K562 (cell line): ENCODE results near the gene FGF11. TPM values are rescaled to one million over a fixed set of nuclear protein-coding genes. Genes with fewer than 3 reads are reported as not detected.
A peak's percentile ranks its signal among the peaks of the same experiment; 100 is the strongest.

Experiments used
- ASH1L ChIP-seq: fragments of 450-650 bp; IDR thresholded peaks from 2 replicates; pipeline ENCODE4 v1.6.1; 2018; ENCODE audit warnings: borderline replicate concordance, mild to moderate bottlenecking, low read depth; ENCODE audit not compliant: partially characterized antibody
- BHLHE40 ChIP-seq: IDR thresholded peaks from 2 replicates; pipeline ENCODE4 v1.6.1; 2011; ENCODE audit warnings: low read length, improper control_type of control experiment
- CEBPG ChIP-seq, 3 experiments: fragments of 200-800 bp in 1 of 3; sonication (Bioruptor generic) in 1 of 3; sonication (generic) in 1 of 3; formaldehyde crosslinking in 1 of 3; IDR thresholded peaks in 2 of 3; conservative IDR thresholded peaks in 1 of 3; 2 replicates each; pipeline versions ENCODE4 v1.6.1 to v1.8.0; 2016 to 2022; ENCODE audit warnings: missing compliant biosample characterization in 2 of 3, missing genetic modification characterization in 2 of 3, mild to moderate bottlenecking in 1 of 3, missing genetic modification reagents in 1 of 3
- DACH1 ChIP-seq: fragments of 450-650 bp; IDR thresholded peaks from 2 replicates; pipeline ENCODE4 v1.6.1; 2018; ENCODE audit not compliant: partially characterized antibody
- GATAD2B ChIP-seq: fragments of 450-650 bp; IDR thresholded peaks from 2 replicates; pipeline ENCODE4 v1.6.1; 2017; ENCODE audit warnings: mild to moderate bottlenecking, borderline replicate concordance
- MCM2 ChIP-seq: fragments of 450-650 bp; IDR thresholded peaks from 2 replicates; pipeline ENCODE4 v1.6.1; 2017; ENCODE audit warnings: low read depth, mild to moderate bottlenecking
- MTA1 ChIP-seq: fragments of 450-650 bp; IDR thresholded peaks from 2 replicates; pipeline ENCODE4 v1.6.1; 2017; ENCODE audit warnings: borderline replicate concordance
- NFIC ChIP-seq: fragments of 450-650 bp; IDR thresholded peaks from 2 replicates; pipeline ENCODE4 v1.6.1; 2017; ENCODE audit warnings: mild to moderate bottlenecking, inconsistent platforms
- NONO ChIP-seq, 2 experiments: fragments of 200-400 bp in 1 of 2; fragments of 450-650 bp in 1 of 2; formaldehyde crosslinking in 1 of 2; IDR thresholded peaks; 2 replicates each; pipeline ENCODE4 v1.6.1; 2017; ENCODE audit warnings: low read depth in 2 of 2, mild to moderate bottlenecking in 2 of 2, moderate library complexity in 2 of 2, low read length in 1 of 2
- RAD51 ChIP-seq: fragments of 450-650 bp; IDR thresholded peaks from 2 replicates; pipeline ENCODE4 v1.7.1; 2016; ENCODE audit warnings: low read depth, mild to moderate bottlenecking, borderline replicate concordance
- RFX1 ChIP-seq: fragments of 450-650 bp; IDR thresholded peaks from 2 replicates; pipeline ENCODE4 v1.6.1; 2016; ENCODE audit warnings: mild to moderate bottlenecking, moderate library complexity
- TCF7L2 ChIP-seq: fragments of 150-350 bp; IDR thresholded peaks from 2 replicates; pipeline ENCODE4 v1.6.1; 2016; ENCODE audit warnings: low read depth, mild to moderate bottlenecking, low read length, moderate library complexity
- XRCC4 ChIP-seq: IDR thresholded peaks from one replicate; pipeline ENCODE4 v1.6.1; 2011; ENCODE audit not compliant: insufficient read depth, insufficient read length; ENCODE audit errors: extremely low read depth
- ZKSCAN8 ChIP-seq: fragments of 200-800 bp; sonication (Bioruptor generic); IDR thresholded peaks from 2 replicates; pipeline ENCODE4 v1.6.1; 2016; ENCODE audit warnings: missing genetic modification characterization, missing compliant biosample characterization
- ZNF263 ChIP-seq: sonication (generic); formaldehyde crosslinking; IDR thresholded peaks from 2 replicates; pipeline ENCODE4 v1.8.0; 2022; ENCODE audit warnings: mild to moderate bottlenecking, missing genetic modification reagents, borderline replicate concordance
- ZNF75A ChIP-seq: fragments of 450-650 bp; formaldehyde crosslinking; IDR thresholded peaks from 2 replicates; pipeline ENCODE4 v1.4.0; 2020; ENCODE audit warnings: mild to moderate bottlenecking
- ZNF764 ChIP-seq: fragments of 250-450 bp; sonication (Bioruptor Pico); IDR thresholded peaks from 2 replicates; pipeline ENCODE4 v1.4.0; 2020; ENCODE audit warnings: low read depth, mild to moderate bottlenecking, moderate library complexity
- polyA plus RNA-seq, 8 experiments: library from polyadenylated mRNA; depleted of rRNA in 4 of 8; stranded (reverse) in 5 of 8; unstranded in 3 of 8; fragments of >200 nt; fragmentation: Nextera tagmentation in 2 of 8; fragmentation: Illumina TruSeq in 1 of 8; extraction: Ambion mirVana in 2 of 8; extraction: Trizol in 1 of 8; gene quantifications; 2 replicates each; pipeline versions ENCODE4 v1.2.1 to v1.2.3, GENCODE V29; 2011 to 2014; ENCODE audit warnings: inconsistent platforms in 1 of 8, missing spikeins in 1 of 8
- total RNA-seq, 7 experiments: library from RNA; depleted of rRNA in 6 of 7; stranded (reverse); fragments of >200 nt in 6 of 7; fragmentation: Illumina TruSeq in 2 of 7; extraction: Trizol in 2 of 7; gene quantifications; 2 replicates each; pipeline versions ENCODE4 v1.2.1 to v1.2.3, GENCODE V29; 2011 to 2021; ENCODE audit warnings: low replicate concordance in 1 of 7
- TF ChIP-seq, protein P1 (sequence below): sonication (generic); formaldehyde crosslinking; IDR thresholded peaks from 2 replicates; pipeline ENCODE4 v1.4.0; 2020; ENCODE audit warnings: mild to moderate bottlenecking, missing genetic modification reagents
- TF ChIP-seq, protein P2 (sequence below): fragments of 250-450 bp; sonication (Bioruptor Pico); IDR thresholded peaks from 2 replicates; pipeline ENCODE4 v1.5.0; 2021; ENCODE audit warnings: mild to moderate bottlenecking, borderline replicate concordance
- TF ChIP-seq, protein P3 (sequence below): sonication (generic); formaldehyde crosslinking; IDR thresholded peaks from 2 replicates; pipeline ENCODE4 v1.9.0; 2022; ENCODE audit warnings: mild to moderate bottlenecking, missing genetic modification reagents
- TF ChIP-seq, protein P4 (sequence below): sonication (generic); formaldehyde crosslinking; IDR thresholded peaks from 2 replicates; pipeline ENCODE4 v1.8.0; 2022; ENCODE audit warnings: mild to moderate bottlenecking, missing genetic modification reagents, borderline replicate concordance

The FGF11 gene
- total and polyA plus RNA-seq, 9 of the 15 experiments (the other 6 are each of a cell fraction or from before 2014, with no cell fraction given): 1.2 to 7.5 (median 3.0) TPM

DNA sequence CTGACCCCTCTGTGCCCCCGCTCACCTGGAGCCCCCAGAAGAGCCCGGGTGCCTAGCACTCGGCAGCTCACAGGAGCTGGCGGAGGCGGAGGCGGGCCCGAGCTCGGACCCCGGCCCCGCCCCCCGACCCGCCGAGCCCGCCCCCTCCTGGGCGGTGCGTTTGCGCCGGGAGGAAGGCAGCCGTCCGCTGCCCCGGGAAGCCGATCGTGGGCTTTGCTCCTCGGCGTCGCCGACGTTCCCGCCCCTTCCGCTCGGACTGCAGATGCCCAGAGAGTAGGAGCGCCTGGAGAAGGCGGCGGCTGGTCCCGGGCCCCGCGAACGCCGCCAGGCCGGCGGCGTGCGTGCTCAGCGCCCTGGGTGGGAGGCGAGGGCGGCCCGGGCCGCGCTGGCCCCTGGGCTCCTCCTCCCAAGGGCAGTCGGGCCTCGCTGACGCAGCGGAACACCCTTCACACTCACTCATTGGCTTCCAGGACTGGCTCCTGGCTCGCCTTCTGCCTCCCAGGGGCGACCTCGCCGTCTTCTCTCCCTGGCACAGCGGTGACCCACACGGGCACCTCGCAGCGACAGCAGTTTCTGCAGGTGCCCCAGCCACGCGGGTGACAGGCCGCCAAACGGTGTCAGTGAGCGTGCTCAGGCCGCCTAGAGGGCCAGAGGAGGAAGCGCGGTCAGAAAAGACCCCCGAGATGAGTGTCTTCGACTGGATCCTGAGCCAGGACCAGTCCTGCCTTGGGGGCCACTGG lies 44.7 kb upstream of the FGF11 start, which contains the start of gene PLSCR3 (continued):
- TF ChIP-seq, protein P1, sequence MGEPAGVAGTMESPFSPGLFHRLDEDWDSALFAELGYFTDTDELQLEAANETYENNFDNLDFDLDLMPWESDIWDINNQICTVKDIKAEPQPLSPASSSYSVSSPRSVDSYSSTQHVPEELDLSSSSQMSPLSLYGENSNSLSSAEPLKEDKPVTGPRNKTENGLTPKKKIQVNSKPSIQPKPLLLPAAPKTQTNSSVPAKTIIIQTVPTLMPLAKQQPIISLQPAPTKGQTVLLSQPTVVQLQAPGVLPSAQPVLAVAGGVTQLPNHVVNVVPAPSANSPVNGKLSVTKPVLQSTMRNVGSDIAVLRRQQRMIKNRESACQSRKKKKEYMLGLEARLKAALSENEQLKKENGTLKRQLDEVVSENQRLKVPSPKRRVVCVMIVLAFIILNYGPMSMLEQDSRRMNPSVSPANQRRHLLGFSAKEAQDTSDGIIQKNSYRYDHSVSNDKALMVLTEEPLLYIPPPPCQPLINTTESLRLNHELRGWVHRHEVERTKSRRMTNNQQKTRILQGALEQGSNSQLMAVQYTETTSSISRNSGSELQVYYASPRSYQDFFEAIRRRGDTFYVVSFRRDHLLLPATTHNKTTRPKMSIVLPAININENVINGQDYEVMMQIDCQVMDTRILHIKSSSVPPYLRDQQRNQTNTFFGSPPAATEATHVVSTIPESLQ (CRISPR knock-in tag): peak; percentile 68; the same call in 1 of the 2 replicates
- TF ChIP-seq CEBPG (CRISPR knock-in tag; IDR thresholded peaks at IDR 0.05): no peak
- TF ChIP-seq CEBPG (tag; conservative IDR thresholded peaks at IDR 0.05 in 1 of 2, IDR thresholded peaks at IDR 0.05 in 1 of 2): no peak
- no peak for TF ChIP-seq ZNF75A (CRISPR knock-in tag)
- no peak for TF ChIP-seq MCM2
- TF ChIP-seq, protein P2, sequence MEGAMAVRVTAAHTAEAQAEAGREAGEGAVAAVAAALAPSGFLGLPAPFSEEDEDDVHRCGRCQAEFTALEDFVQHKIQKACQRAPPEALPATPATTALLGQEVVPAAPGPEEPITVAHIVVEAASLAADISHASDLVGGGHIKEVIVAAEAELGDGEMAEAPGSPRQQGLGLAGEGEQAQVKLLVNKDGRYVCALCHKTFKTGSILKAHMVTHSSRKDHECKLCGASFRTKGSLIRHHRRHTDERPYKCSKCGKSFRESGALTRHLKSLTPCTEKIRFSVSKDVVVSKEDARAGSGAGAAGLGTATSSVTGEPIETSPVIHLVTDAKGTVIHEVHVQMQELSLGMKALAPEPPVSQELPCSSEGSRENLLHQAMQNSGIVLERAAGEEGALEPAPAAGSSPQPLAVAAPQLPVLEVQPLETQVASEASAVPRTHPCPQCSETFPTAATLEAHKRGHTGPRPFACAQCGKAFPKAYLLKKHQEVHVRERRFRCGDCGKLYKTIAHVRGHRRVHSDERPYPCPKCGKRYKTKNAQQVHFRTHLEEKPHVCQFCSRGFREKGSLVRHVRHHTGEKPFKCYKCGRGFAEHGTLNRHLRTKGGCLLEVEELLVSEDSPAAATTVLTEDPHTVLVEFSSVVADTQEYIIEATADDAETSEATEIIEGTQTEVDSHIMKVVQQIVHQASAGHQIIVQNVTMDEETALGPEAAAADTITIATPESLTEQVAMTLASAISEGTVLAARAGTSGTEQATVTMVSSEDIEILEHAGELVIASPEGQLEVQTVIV: no peak
- peak; percentile 60 for TF ChIP-seq GATAD2B
- TF ChIP-seq RFX1: no peak
- no peak for TF ChIP-seq ZKSCAN8 (CRISPR knock-in tag)
- TF ChIP-seq, protein P3, sequence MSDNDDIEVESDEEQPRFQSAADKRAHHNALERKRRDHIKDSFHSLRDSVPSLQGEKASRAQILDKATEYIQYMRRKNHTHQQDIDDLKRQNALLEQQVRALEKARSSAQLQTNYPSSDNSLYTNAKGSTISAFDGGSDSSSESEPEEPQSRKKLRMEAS: peak; percentile 90
- TF ChIP-seq ZNF764 (CRISPR knock-in tag): no peak
- no peak for TF ChIP-seq NONO (IDR thresholded peaks at IDR 0.05; ENCODE audit: low read depth in 2 of 2, low read length in 1 of 2)
- TF ChIP-seq NFIC: 0 out of 2 replicates have a peak, but pooled peaks have one; percentile 4
- no peak for TF ChIP-seq RAD51
- TF ChIP-seq BHLHE40: no peak
- no peak for TF ChIP-seq DACH1
- TF ChIP-seq, protein P4, sequence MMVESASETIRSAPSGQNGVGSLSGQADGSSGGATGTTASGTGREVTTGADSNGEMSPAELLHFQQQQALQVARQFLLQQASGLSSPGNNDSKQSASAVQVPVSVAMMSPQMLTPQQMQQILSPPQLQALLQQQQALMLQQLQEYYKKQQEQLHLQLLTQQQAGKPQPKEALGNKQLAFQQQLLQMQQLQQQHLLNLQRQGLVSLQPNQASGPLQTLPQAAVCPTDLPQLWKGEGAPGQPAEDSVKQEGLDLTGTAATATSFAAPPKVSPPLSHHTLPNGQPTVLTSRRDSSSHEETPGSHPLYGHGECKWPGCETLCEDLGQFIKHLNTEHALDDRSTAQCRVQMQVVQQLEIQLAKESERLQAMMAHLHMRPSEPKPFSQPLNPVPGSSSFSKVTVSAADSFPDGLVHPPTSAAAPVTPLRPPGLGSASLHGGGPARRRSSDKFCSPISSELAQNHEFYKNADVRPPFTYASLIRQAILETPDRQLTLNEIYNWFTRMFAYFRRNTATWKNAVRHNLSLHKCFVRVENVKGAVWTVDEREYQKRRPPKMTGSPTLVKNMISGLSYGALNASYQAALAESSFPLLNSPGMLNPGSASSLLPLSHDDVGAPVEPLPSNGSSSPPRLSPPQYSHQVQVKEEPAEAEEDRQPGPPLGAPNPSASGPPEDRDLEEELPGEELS (CRISPR knock-in tag): no peak
- TF ChIP-seq MTA1: no peak
- TF ChIP-seq XRCC4: no peak
- no peak for TF ChIP-seq ZNF263 (CRISPR knock-in tag)
- TF ChIP-seq TCF7L2: no peak
- TF ChIP-seq ASH1L: no peak
